ENCODE data around the gene CLIP2.

The CLIP2 gene

GRCh38 chr7:74449144-74449543, 159.9 kb downstream of the CLIP2 start:
- no peak for DNase-seq

- DNase-seq: peak; percentile 81 to 85 (median 83)
Observed at GRCh38 chr7:74449809-74450397, 160.7 kb downstream of the CLIP2 start.

GRCh38 chr7:74452748-74453321, 163.6 kb downstream of the CLIP2 start:
- peak in 2 of 3 donors; percentile 18 to 25 for DNase-seq

GRCh38 chr7:74453322-74454011, 164.3 kb downstream of the CLIP2 start, which contains the start of gene GTF2IRD1:
TSS of gene GTF2IRD1 (plus strand) at chr7:74453906. CDS start at chr7:74508081, 54,175 bp downstream.
- DNase-seq: peak; percentile 58 to 77 (median 63)

GRCh38 chr7:74454021-74454924, 165.1 kb downstream of the CLIP2 start:
- peak; percentile 25 to 59 (median 28) for DNase-seq

- no peak for DNase-seq
Observed at GRCh38 chr7:74454925-74455288, 165.7 kb downstream of the CLIP2 start.

- DNase-seq: no peak
Observed at GRCh38 chr7:74455291-74455804, 166.1 kb downstream of the CLIP2 start.

Data from suppressor macrophage treated with lipopolysaccharide for 1 hour (primary cell).